Lung (tissue), 12 donors: ENCODE data around the gene COX7A2L. TPM values are rescaled to one million over a fixed set of nuclear protein-coding genes. Genes with fewer than 3 reads are reported as not detected.

ENCODE experiments used
- ATAC-seq: fragments of 200-7000 bp; cut with Tn5 transposase; one replicate; pipeline ENCODE4 v1.9.1; 2020; ENCODE audit warnings: moderate number of reproducible peaks; ENCODE audit not compliant: insufficient read depth, low FRiP score
- DNase-seq, 3 donors: peaks; one replicate each; pipeline ENCODE4 v3.0.0-alpha.2; 2013 to 2017
- H3K27ac ChIP-seq, 2 donors: one replicate each; pipeline ENCODE4 v1.5.1; 2013; ENCODE audit warnings: mild to moderate bottlenecking in 2 of 2, moderate library complexity in 2 of 2, control low read depth in 1 of 2, inconsistent platforms in 1 of 2, low read depth in 1 of 2, low read length in 1 of 2
- H3K27me3 ChIP-seq, 3 donors: one replicate each; pipeline ENCODE4 v1.5.1; 2013; ENCODE audit warnings: low read length in 2 of 3; ENCODE audit not compliant: control insufficient read depth in 3 of 3, insufficient read depth in 3 of 3
- H3K36me3 ChIP-seq, 4 donors: one replicate each; pipeline ENCODE4 v1.5.1; 2013; ENCODE audit warnings: low read length in 4 of 4, mild to moderate bottlenecking in 1 of 4, moderate library complexity in 1 of 4; ENCODE audit not compliant: control insufficient read depth in 4 of 4, insufficient read depth in 4 of 4
- H3K4me1 ChIP-seq, 5 donors: one replicate each; pipeline ENCODE4 v1.5.1; 2013; ENCODE audit warnings: low read length in 5 of 5, mild to moderate bottlenecking in 2 of 5, moderate library complexity in 1 of 5; ENCODE audit not compliant: control insufficient read depth in 5 of 5, insufficient read depth in 5 of 5
- H3K4me3 ChIP-seq: one replicate; pipeline ENCODE4 v1.5.1; 2013; ENCODE audit warnings: mild to moderate bottlenecking, control low read depth, moderate library complexity
- H3K9ac ChIP-seq, 2 donors: one replicate each; pipeline ENCODE4 v1.5.1; 2013; ENCODE audit warnings: low read length in 2 of 2, control low read depth in 1 of 2; ENCODE audit not compliant: insufficient read depth in 1 of 2
- H3K9me3 ChIP-seq, 4 donors: one replicate each; pipeline ENCODE4 v1.5.1; 2013; ENCODE audit warnings: low read length in 3 of 4, mild to moderate bottlenecking in 1 of 4, moderate library complexity in 1 of 4; ENCODE audit not compliant: control insufficient read depth in 4 of 4, insufficient read depth in 3 of 4
- WGBS, 2 donors: extraction: QIAGEN DNeasy Blood & Tissue Kit; methylation state at CpG; one replicate each; pipeline ENCODE4 v1.1.7; 2013; 5-methylcytosine and 5-hydroxymethylcytosine counted together
- polyA plus RNA-seq, 2 donors: library from polyadenylated mRNA; stranded (reverse); fragments of 200-250 nt; gene quantifications; one replicate each; pipeline ENCODE4 v1.2.1, GENCODE V29; 2013
- total RNA-seq, 2 donors: library from RNA; depleted of rRNA in 1 of 2; stranded (reverse); fragments of >200 nt in 1 of 2; gene quantifications; one replicate each; pipeline ENCODE4 v1.2.1, GENCODE V29; 2014 to 2021
- TF ChIP-seq, protein P1 (sequence below): IDR thresholded peaks from 2 replicates; pipeline ENCODE4 v1.5.1; 2012; ENCODE audit warnings: mild to moderate bottlenecking; ENCODE audit errors: control extremely low read depth, extremely low read depth
- donor health status: control.
- donor health status: control.
- donor health status: Bipolar disorder and iron deficiency.
- donor health status: healthy.
- donor health status: DM: yes; HTN: yes; CAD: no.

COX7A2L gene
- total and polyA plus RNA-seq, 4 donors: 80.4 to 113 (median 103) TPM

DNA sequence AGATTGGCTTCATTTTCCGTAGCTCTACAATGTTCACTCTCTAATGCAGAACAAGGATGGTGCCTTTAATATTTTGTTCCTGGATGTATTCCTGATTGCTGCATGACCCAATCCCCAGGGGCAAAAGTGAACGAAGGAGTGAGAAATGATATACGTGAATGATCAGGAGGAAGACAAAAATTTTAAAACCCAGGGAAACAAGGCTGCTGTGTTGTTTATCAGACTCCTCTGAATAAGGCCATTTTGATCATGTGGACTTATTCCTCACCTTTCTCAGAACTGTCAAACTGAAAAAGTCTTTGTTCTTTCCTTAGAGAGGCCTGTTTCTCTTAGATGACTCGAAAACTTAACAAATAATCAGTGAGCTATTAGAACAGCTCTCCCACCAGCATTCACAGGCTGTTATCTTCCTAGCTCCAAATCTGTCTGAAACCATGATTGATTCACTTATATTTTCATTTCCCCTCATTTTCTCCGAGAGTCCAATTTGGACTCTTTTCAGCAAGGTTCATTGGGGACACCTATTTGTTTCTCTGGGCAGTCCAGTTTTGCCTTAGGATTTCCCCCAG lies 29.5 kb upstream of the COX7A2L start:
- WGBS, 2 donors: 81 to 88% methylated on average over 5 of the region's 5 CpGs
- Histone ChIP-seq H3K9ac (no peak overlapping the region), H3K4me3 (no peak overlapping the region), H3K9me3 (no peaks in the 10 kb centered on the region), H3K4me1 (no peaks in the 10 kb centered on the region), H3K27ac (no peak overlapping the region), H3K27me3 (no peaks in the 10 kb centered on the region), H3K36me3 (no peaks in the 10 kb centered on the region)
- TF ChIP-seq, protein P1, sequence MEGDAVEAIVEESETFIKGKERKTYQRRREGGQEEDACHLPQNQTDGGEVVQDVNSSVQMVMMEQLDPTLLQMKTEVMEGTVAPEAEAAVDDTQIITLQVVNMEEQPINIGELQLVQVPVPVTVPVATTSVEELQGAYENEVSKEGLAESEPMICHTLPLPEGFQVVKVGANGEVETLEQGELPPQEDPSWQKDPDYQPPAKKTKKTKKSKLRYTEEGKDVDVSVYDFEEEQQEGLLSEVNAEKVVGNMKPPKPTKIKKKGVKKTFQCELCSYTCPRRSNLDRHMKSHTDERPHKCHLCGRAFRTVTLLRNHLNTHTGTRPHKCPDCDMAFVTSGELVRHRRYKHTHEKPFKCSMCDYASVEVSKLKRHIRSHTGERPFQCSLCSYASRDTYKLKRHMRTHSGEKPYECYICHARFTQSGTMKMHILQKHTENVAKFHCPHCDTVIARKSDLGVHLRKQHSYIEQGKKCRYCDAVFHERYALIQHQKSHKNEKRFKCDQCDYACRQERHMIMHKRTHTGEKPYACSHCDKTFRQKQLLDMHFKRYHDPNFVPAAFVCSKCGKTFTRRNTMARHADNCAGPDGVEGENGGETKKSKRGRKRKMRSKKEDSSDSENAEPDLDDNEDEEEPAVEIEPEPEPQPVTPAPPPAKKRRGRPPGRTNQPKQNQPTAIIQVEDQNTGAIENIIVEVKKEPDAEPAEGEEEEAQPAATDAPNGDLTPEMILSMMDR: no peak
- no peak for ATAC-seq
- no peak for DNase-seq

DNA sequence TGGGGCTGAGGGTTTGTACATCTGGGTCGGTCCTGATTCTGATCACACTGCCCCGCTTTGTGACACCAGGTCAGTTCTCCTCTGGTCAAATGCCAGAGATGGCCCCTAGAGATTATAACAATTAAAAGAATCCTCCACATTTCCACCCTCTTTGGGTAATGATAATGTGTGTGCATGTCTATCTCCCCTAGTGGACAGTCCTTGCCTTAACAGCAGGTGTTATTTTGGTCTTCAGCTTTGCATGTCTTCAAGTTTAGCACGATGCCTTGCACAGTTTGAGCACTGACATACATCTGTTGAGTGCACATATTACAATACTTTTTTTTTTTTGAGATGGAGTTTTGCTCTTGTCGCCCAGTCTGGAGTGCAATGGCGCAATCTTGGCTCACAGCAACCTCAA lies 25.7 kb upstream of the COX7A2L start:
- ATAC-seq (no peak), DNase-seq (no peak)
- WGBS, 2 donors: 89 to 93% methylated on average over 5 of the region's 5 CpGs
- Histone ChIP-seq H3K36me3 (no peaks in the 10 kb centered on the region), H3K4me3 (no peak overlapping the region), H3K9ac (no peak overlapping the region), H3K27me3 (no peaks in the 10 kb centered on the region), H3K4me1 (peaks cover 0 to 6% (median 3%) of the 10 kb centered on the region in 5 donors), H3K9me3 (no peaks in the 10 kb centered on the region), H3K27ac (no peak overlapping the region)
- TF ChIP-seq, protein P1: no peak

DNA sequence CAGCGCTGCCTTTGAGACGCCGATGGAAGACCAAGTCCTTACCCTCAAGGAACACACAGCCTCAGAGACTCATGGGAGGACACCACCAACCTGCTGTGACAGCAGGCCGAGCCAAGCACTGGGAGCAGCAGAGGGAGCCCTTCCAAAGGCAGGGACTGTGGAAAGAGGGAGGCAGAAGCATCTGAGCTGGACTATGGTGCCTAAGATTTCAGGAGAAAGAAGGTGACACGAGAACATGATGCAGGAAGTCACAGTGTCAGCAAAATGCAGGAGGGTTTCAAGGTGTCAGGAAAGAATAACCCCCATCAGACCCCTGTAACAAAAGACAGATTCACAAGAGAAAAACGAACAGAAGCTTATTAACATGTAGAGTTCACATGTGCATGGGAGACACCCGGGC lies 24.2 kb upstream of the COX7A2L start:
- no peak overlapping the region for H3K27ac ChIP-seq
- H3K27me3 ChIP-seq: no peaks in the 10 kb centered on the region
- H3K9ac ChIP-seq: no peak overlapping the region
- 84 to 85% methylated on average over 7 of the region's 7 CpGs for WGBS, 2 donors
- peaks cover 0 to 6% (median 3%) of the 10 kb centered on the region in 5 donors for H3K4me1 ChIP-seq
- TF ChIP-seq, protein P1: no peak
- DNase-seq (peak in 1 of 3 donors; percentile 17), ATAC-seq (no peak)
- no peaks in the 10 kb centered on the region for H3K9me3 ChIP-seq
- no peak overlapping the region for H3K4me3 ChIP-seq
- H3K36me3 ChIP-seq: no peaks in the 10 kb centered on the region
